HG02678 (cell line): Measurements from ENCODE around the gene HOXA11.
A peak's percentile ranks its signal among the peaks of the same experiment; 100 is the strongest.

Source experiments
- ATAC-seq: cut with Tn5 transposase; IDR thresholded peaks from one replicate; pipeline ENCODE4 v1.9.1; 2021; ENCODE audit warnings: mild to moderate bottlenecking, moderate library complexity; ENCODE audit not compliant: unreplicated experiment

HOXA11 gene

GRCh38 chr7:27159266-27160144, 25.5 kb downstream of the HOXA11 start:
- ATAC-seq: no peak

GRCh38 chr7:27158436-27159265, 26.4 kb downstream of the HOXA11 start:
- no peak for ATAC-seq

GRCh38 chr7:27157702-27158431, 27.2 kb downstream of the HOXA11 start:
- no peak for ATAC-seq

GRCh38 chr7:27156916-27157701, 27.9 kb downstream of the HOXA11 start:
- no peak for ATAC-seq

- ATAC-seq: no peak
Observed at GRCh38 chr7:27156508-27156898, 28.5 kb downstream of the HOXA11 start, which contains the start of gene HOXA7. HOXA7 (minus strand) TSS chr7:27156675; CDS start chr7:27156545, 130 bp downstream.

GRCh38 chr7:27155816-27156507, 29.1 kb downstream of the HOXA11 start:
- ATAC-seq: no peak

- no peak for ATAC-seq
Observed at GRCh38 chr7:27154901-27155815, 29.9 kb downstream of the HOXA11 start.

GRCh38 chr7:27154369-27154768, 30.7 kb downstream of the HOXA11 start:
- ATAC-seq: no peak

- no peak for ATAC-seq
Observed at GRCh38 chr7:27153526-27153925, 31.5 kb downstream of the HOXA11 start.

GRCh38 chr7:27152816-27153442, 32.1 kb downstream of the HOXA11 start:
- no peak for ATAC-seq

- ATAC-seq: no peak
Observed at GRCh38 chr7:27151931-27152815, 32.9 kb downstream of the HOXA11 start, which contains the start of gene HOXA3. HOXA3 (minus strand) TSS chr7:27152583; CDS start chr7:27110640, 41,943 bp downstream.

GRCh38 chr7:27151341-27151930, 33.6 kb downstream of the HOXA11 start:
- no peak for ATAC-seq

- peak; percentile 86 for ATAC-seq
Observed at GRCh38 chr7:27150568-27151340, 34.3 kb downstream of the HOXA11 start.

GRCh38 chr7:27149842-27150567, 35.0 kb downstream of the HOXA11 start:
- no peak for ATAC-seq
